NCI-H82 treated with DMSO at 0.1 percent for 48 hours (cell line): ENCODE measurements around the gene ADGRD1.
"Not testable (repeated sequence)": the region's sequence is repeated elsewhere in the genome, so short reads cannot be mapped to it uniquely, and the experiment has no call there.

Source experiments
- DNase-seq: peaks from one replicate; lab custom pipeline; 2025; ENCODE audit not compliant: unreplicated experiment; lab: John Stamatoyannopoulos, UW

The ADGRD1 gene

GRCh38 chr12:131067981-131068851 lies 114.5 kb downstream of the ADGRD1 start:
- DNase-seq = no peak

- not testable (repeated sequence) for DNase-seq
Observed at GRCh38 chr12:131068926-131069720, 115.4 kb downstream of the ADGRD1 start.

GRCh38 chr12:131070136-131070535 lies 116.4 kb downstream of the ADGRD1 start:
- DNase-seq = not testable (repeated sequence)

GRCh38 chr12:131070668-131071067 lies 117.0 kb downstream of the ADGRD1 start:
- not testable (repeated sequence) for DNase-seq

- not testable (repeated sequence) for DNase-seq
Observed at GRCh38 chr12:131071234-131071820, 117.6 kb downstream of the ADGRD1 start.

GRCh38 chr12:131071950-131072349 lies 118.2 kb downstream of the ADGRD1 start:
- not testable (repeated sequence) for DNase-seq

GRCh38 chr12:131072451-131073230 lies 118.9 kb downstream of the ADGRD1 start:
- no peak for DNase-seq

- no peak for DNase-seq
Observed at GRCh38 chr12:131074221-131075083, 120.7 kb downstream of the ADGRD1 start.

GRCh38 chr12:131075194-131075593 lies 121.5 kb downstream of the ADGRD1 start:
- no peak for DNase-seq

- no peak for DNase-seq
Observed at GRCh38 chr12:131075611-131076010, 121.9 kb downstream of the ADGRD1 start.

GRCh38 chr12:131076296-131076695 lies 122.6 kb downstream of the ADGRD1 start:
- no peak for DNase-seq

GRCh38 chr12:131076791-131077747 lies 123.4 kb downstream of the ADGRD1 start:
- DNase-seq = no peak

GRCh38 chr12:131077931-131078391 lies 124.3 kb downstream of the ADGRD1 start:
- no peak for DNase-seq

GRCh38 chr12:131082290-131083194 lies 128.8 kb downstream of the ADGRD1 start:
- DNase-seq = peak; percentile 87

GRCh38 chr12:131084341-131085011 lies 130.8 kb downstream of the ADGRD1 start:
- DNase-seq = no peak

GRCh38 chr12:131085125-131085815 lies 131.6 kb downstream of the ADGRD1 start:
- DNase-seq = no peak
